ENCODE measurements around the gene NUMA1.

- no peak for TF ChIP-seq POLR2A (IDR thresholded peaks at IDR 0.05)
- TF ChIP-seq CTCF (IDR thresholded peaks at IDR 0.05) = no peak
- TF ChIP-seq EP300 (IDR thresholded peaks at IDR 0.05) = no peak
Measured at GRCh38 chr11:71986131-71986530, 94.2 kb downstream of the NUMA1 start.

All from tibial nerve (tissue), 4 donors.